Activated naive CD4-positive, alpha-beta T cell treated with anti-CD3 and anti-CD28 coated beads, Interleukin-2, amount 50 U/mL, for 72 hours (primary cell): ENCODE measurements around the gene SMG7. TPM values are rescaled to one million over a fixed set of nuclear protein-coding genes. Genes with fewer than 3 reads are reported as not detected.

ENCODE experiments used
- ATAC-seq, 2 donors: fragments of 150-1000 bp; cut with Tn5 transposase; 2 replicates each; pipeline ENCODE4 v1.10.0; 2021; ENCODE audit warnings: mild to moderate bottlenecking in 2 of 2, moderate library complexity in 2 of 2
- DNase-seq, 2 donors: peaks; one replicate each; pipeline ENCODE4 v3.0.0; 2021 to 2022; ENCODE audit warnings: low spot score in 2 of 2
- H3K27ac Mint-ChIP-seq, 2 donors: one replicate each; pipeline ENCODE4 v1.8.0; 2022; ENCODE audit warnings: mild to moderate bottlenecking in 2 of 2, mixed read lengths in 2 of 2
- H3K36me3 Mint-ChIP-seq, 2 donors: one replicate each; pipeline ENCODE4 v1.8.0; 2022; ENCODE audit warnings: mixed read lengths in 2 of 2
- H3K9me3 Mint-ChIP-seq, 2 donors: one replicate each; pipeline ENCODE4 v1.8.0; 2022; ENCODE audit warnings: mixed read lengths in 2 of 2
- total RNA-seq, 2 donors: library from RNA; stranded (reverse); gene quantifications; one replicate each; pipeline ENCODE4 v1.2.3, GENCODE V29; 2022

Gene SMG7
- total RNA-seq, 2 donors from 2014 or later = 60.9 to 63.4 TPM

GRCh38 chr1:183528577-183528976 lies 56.3 kb downstream of the SMG7 start:
- no peaks in the 10 kb centered on the region for H3K9me3 Mint-ChIP-seq
- ATAC-seq (no peak), DNase-seq (no peak)
- no peak overlapping the region for H3K27ac Mint-ChIP-seq
- H3K36me3 Mint-ChIP-seq = peaks cover 0 to 7% of the 10 kb centered on the region in 2 donors

GRCh38 chr1:183533617-183534174 lies 61.4 kb downstream of the SMG7 start:
- peaks cover 0 to 7% of the 10 kb centered on the region in 2 donors for H3K36me3 Mint-ChIP-seq
- no peaks in the 10 kb centered on the region for H3K9me3 Mint-ChIP-seq
- H3K27ac Mint-ChIP-seq = no peak overlapping the region
- DNase-seq (no peak), ATAC-seq (no peak)

GRCh38 chr1:183537405-183537804 lies 65.1 kb downstream of the SMG7 start:
- DNase-seq (no peak), ATAC-seq (peak in 1 of 2 donors; percentile 7)
- Mint-ChIP-seq H3K9me3 (no peaks in the 10 kb centered on the region), H3K36me3 (peaks cover 0 to 9% of the 10 kb centered on the region in 2 donors), H3K27ac (peak overlapping the region; percentile 27 to 79)

GRCh38 chr1:183543619-183544204 lies 71.4 kb downstream of the SMG7 start:
- ATAC-seq (peak; percentile 70 to 76), DNase-seq (no peak)
- Mint-ChIP-seq H3K9me3 (no peaks in the 10 kb centered on the region), H3K27ac (no peak overlapping the region), H3K36me3 (peaks cover 7 to 16% of the 10 kb centered on the region in 2 donors)

- no peak for DNase-seq
- ATAC-seq = no peak
- Mint-ChIP-seq H3K36me3 (peaks cover 7 to 13% of the 10 kb centered on the region in 2 donors), H3K9me3 (no peaks in the 10 kb centered on the region), H3K27ac (no peak overlapping the region)
Measured at GRCh38 chr1:183544598-183545297, 72.4 kb downstream of the SMG7 start.

- DNase-seq = no peak
- peaks cover 7 to 14% of the 10 kb centered on the region in 2 donors for H3K36me3 Mint-ChIP-seq
- peak overlapping the region in 1 of 2 donors; percentile 20 for H3K27ac Mint-ChIP-seq
- ATAC-seq = no peak
- no peaks in the 10 kb centered on the region for H3K9me3 Mint-ChIP-seq
Measured at GRCh38 chr1:183546427-183546826, 74.1 kb downstream of the SMG7 start.

- peaks cover 7 to 14% of the 10 kb centered on the region in 2 donors for H3K36me3 Mint-ChIP-seq
- ATAC-seq = no peak
- no peak for DNase-seq
- no peaks in the 10 kb centered on the region for H3K9me3 Mint-ChIP-seq
- H3K27ac Mint-ChIP-seq = no peak overlapping the region
Measured at GRCh38 chr1:183548116-183548515, 75.8 kb downstream of the SMG7 start.

GRCh38 chr1:183550915-183551314 lies 78.6 kb downstream of the SMG7 start:
- Mint-ChIP-seq H3K27ac (peak overlapping the region in 1 of 2 donors; percentile 1), H3K36me3 (peaks cover 6 to 7% of the 10 kb centered on the region in 2 donors)

GRCh38 chr1:183551924-183552323 lies 79.6 kb downstream of the SMG7 start:
- Mint-ChIP-seq H3K36me3 (peaks cover 7 to 12% of the 10 kb centered on the region in 2 donors), H3K9me3 (no peaks in the 10 kb centered on the region), H3K27ac (peak overlapping the region in 1 of 2 donors; percentile 34)
- no peak for ATAC-seq
- no peak for DNase-seq

More at GRCh38 chr1:183550915-183551314, 78.6 kb downstream of the SMG7 start:
- no peaks in the 10 kb centered on the region for H3K9me3 Mint-ChIP-seq
- DNase-seq = no peak
- no peak for ATAC-seq

GRCh38 chr1:183552441-183552840 lies 80.1 kb downstream of the SMG7 start:
- DNase-seq (no peak), ATAC-seq (no peak)
- Mint-ChIP-seq H3K36me3 (peaks cover 7 to 12% of the 10 kb centered on the region in 2 donors), H3K9me3 (no peaks in the 10 kb centered on the region), H3K27ac (peak overlapping the region; percentile 16 to 94)

GRCh38 chr1:183552891-183553290 lies 80.6 kb downstream of the SMG7 start:
- H3K27ac Mint-ChIP-seq = peak overlapping the region; percentile 16 to 94
- DNase-seq (no peak), ATAC-seq (no peak)
- H3K36me3 Mint-ChIP-seq = peaks cover 7 to 12% of the 10 kb centered on the region in 2 donors
- H3K9me3 Mint-ChIP-seq = no peaks in the 10 kb centered on the region

GRCh38 chr1:183553331-183553730 lies 81.0 kb downstream of the SMG7 start:
- H3K9me3 Mint-ChIP-seq = no peaks in the 10 kb centered on the region
- H3K27ac Mint-ChIP-seq = peak overlapping the region; percentile 16 to 94
- ATAC-seq (no peak), DNase-seq (no peak)
- peaks cover 7 to 12% of the 10 kb centered on the region in 2 donors for H3K36me3 Mint-ChIP-seq

GRCh38 chr1:183553764-183554163 lies 81.5 kb downstream of the SMG7 start:
- Mint-ChIP-seq H3K27ac (peak overlapping the region in 1 of 2 donors; percentile 16), H3K9me3 (no peaks in the 10 kb centered on the region), H3K36me3 (peaks cover 7 to 13% of the 10 kb centered on the region in 2 donors)
- ATAC-seq (no peak), DNase-seq (no peak)

- DNase-seq = no peak
- Mint-ChIP-seq H3K27ac (no peak overlapping the region), H3K36me3 (peaks cover 7 to 17% of the 10 kb centered on the region in 2 donors), H3K9me3 (no peaks in the 10 kb centered on the region)
- no peak for ATAC-seq
Measured at GRCh38 chr1:183554577-183554976, 82.3 kb downstream of the SMG7 start.

GRCh38 chr1:183559061-183559460 lies 86.8 kb downstream of the SMG7 start:
- Mint-ChIP-seq H3K27ac (no peak overlapping the region), H3K36me3 (peaks cover 0 to 13% of the 10 kb centered on the region in 2 donors), H3K9me3 (no peaks in the 10 kb centered on the region)
- ATAC-seq = no peak
- DNase-seq = no peak

GRCh38 chr1:183562701-183563100 lies 90.4 kb downstream of the SMG7 start:
- ATAC-seq (no peak), DNase-seq (no peak)
- no peaks in the 10 kb centered on the region for H3K9me3 Mint-ChIP-seq
- peaks cover 0 to 5% of the 10 kb centered on the region in 2 donors for H3K36me3 Mint-ChIP-seq
- H3K27ac Mint-ChIP-seq = no peak overlapping the region

- H3K27ac Mint-ChIP-seq = peak overlapping the region in 1 of 2 donors; percentile 75
- no peaks in the 10 kb centered on the region for H3K36me3 Mint-ChIP-seq
- DNase-seq (no peak), ATAC-seq (no peak)
- no peaks in the 10 kb centered on the region for H3K9me3 Mint-ChIP-seq
Measured at GRCh38 chr1:183565261-183565660, 93.0 kb downstream of the SMG7 start.
